SKM-1 (cell line): ENCODE measurements around the gene TELO2.

Experiments
- DNase-seq: peaks from one replicate; lab custom pipeline; 2025; ENCODE audit not compliant: unreplicated experiment; lab: John Stamatoyannopoulos, UW

TELO2 gene

DNA sequence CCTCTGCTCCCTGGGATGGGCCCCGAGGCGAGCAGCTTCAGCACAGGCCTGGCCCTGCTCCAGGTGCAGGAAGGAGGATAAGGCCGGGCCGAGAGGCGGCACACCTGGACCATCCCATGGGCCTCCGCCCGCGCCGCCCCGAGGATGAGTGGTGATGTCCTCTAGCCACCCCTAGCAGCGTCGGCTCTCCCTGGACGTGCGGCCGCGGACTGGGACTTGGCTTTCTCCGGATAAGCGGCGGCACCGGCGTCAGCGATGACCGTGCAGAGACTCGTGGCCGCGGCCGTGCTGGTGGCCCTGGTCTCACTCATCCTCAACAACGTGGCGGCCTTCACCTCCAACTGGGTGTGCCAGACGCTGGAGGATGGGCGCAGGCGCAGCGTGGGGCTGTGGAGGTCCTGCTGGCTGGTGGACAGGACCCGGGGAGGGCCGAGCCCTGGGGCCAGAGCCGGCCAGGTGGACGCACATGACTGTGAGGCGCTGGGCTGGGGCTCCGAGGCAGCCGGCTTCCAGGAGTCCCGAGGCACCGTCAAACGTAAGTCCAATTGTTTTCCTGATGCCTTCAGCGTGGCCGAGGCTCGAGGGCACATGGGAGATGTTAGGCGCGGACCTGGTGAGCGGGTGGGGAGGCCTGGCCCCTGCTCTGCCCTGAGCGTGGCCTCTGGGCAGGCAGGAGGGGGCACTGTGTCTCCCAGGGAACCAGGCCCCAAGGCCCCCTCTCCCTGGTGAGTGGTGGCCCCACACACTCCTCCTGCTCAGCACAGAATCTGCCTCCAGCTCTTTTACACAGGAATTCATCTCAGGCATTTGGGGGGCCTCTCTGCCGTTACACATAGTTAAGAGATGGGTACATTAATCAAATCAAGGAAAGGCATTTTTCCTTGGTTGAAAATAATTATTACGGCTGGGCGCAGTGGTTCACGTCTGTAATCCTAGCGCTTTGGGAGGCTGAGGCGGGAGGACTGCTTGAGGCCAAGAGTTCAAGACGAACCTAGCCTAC lies 41.2 kb downstream of the TELO2 start:
- no peak for DNase-seq

- DNase-seq, result no peak
These were observed 42.5 kb downstream of the TELO2 start for GRCh38 chr16:1535391-1536291.

- no peak for DNase-seq
These were observed 43.4 kb downstream of the TELO2 start for GRCh38 chr16:1536601-1537000.

- no peak for DNase-seq
These were observed 44.0 kb downstream of the TELO2 start for GRCh38 chr16:1537138-1537577.

- DNase-seq, result no peak
These were observed 44.7 kb downstream of the TELO2 start for GRCh38 chr16:1537763-1538289.

DNA sequence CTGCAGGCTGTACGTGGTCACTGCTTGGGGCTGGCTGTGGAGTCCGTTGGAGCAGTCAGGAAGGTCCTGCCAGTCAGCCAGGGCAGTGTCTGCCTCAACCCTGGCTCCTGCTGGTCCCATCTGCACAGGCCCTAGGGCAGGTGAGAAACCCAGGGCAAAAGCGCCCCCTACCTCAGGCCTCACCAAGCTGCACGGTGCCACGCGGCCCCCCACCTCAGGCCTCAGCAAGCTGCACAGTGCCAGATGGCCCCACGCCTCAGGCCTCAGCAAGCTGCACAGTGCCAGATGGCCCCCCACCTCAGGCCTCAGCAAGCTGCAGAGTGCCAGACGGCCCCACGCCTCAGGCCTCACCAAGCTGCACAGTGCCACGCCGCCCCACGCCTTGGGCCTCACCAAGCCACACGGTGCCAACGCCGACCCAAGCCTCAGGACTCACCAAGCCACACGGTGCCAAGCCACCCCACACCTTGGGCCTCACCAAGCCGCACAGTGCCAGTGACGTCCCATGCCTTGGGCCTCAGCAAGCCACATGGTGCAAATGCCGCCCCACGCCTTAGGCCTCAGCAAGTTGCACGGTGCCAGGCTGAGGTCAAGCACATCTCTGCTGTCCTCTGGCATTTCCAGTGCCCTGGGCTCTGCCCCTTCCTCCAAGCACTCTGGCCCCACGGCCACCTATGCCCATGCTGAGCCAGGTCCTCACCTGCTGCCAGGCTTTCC lies 45.8 kb downstream of the TELO2 start:
- DNase-seq, result no peak

GRCh38 chr16:1539720-1540555 lies 46.8 kb downstream of the TELO2 start:
- DNase-seq, result no peak

GRCh38 chr16:1540556-1540855 lies 47.3 kb downstream of the TELO2 start:
- no peak for DNase-seq

DNA sequence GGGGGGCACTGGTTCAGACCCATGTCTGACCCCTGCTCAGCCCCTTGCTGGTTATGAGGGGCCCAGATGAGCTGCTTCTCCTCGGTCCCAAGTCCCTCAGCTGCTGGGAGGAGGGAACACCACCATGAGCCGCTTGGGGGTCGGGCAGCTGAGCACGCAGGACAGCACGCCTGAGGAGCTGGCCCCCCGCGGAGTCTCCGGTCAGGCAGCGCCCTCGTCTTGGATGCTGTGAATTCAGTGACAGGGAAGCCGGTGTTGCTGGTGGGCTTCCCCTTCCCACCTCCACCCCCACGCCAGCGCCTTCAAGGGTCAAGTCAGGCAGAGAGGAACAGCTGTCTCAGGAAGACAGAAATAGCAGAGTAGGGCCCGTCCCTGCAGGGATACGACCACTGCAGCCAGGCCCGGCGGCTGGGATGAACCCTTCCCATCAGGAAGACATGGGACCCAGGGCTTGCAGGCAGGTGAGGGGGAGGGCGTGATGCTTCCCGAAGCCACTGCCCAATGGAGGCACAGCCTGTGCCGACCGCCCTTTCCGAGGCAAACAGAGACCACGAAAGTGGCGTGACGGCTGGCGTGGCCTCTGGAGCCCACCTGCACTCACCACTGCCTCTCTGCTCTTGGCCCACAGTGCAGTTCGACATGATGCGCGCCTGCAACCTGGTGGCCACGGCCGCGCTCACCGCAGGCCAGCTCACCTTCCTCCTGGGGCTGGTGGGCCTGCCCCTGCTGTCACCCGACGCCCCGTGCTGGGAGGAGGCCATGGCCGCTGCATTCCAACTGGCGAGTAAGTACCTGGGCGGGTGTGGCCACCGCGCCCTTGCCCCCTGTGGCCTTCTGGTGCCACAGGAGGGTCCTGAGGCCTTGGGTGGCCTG lies 48.4 kb downstream of the TELO2 start:
- no peak for DNase-seq

GRCh38 chr16:1542166-1542500 lies 49.0 kb downstream of the TELO2 start:
- DNase-seq, result no peak

GRCh38 chr16:1542533-1542932 lies 49.4 kb downstream of the TELO2 start:
- DNase-seq, result no peak

DNA sequence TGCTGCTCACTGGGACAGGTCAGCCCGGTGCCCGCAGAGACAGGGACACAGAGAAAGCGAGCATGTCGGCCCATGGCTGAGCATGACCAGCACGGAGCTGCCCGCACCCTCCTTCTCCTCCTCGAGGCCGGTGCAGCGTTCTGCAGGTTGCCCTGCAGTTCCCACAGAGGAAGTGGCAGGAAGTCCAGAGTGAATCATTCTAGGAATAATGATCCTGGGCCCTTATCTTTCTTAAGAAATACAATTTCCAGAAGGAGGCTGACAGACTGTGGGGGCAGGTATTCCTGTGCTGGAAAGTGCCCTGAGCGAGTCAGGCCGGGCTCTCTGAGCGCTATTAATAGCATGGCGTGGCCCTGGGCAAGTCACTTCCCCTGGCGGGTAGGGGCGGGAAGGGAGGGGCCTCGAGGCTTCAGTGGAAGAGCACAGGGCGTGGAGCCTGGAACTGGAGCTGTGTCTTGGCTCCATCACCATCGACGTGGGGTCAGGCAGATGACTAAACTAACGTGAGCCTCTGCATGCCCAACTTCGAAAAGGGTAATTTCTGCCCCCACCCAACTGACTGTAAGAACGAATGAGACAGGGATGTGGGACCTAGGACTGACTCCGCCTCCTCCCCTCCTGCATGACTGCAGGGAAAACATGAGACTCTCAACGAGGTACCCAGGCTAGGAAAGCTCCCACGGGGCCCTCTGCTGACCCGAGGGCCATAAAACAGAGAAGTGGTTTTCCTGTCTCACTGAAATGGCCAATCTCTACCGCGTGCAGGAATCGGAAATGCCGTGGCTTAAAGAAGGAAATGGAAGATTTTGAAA lies 50.1 kb downstream of the TELO2 start:
- DNase-seq, result peak; percentile 85

- DNase-seq, result no peak
These were observed 52.2 kb downstream of the TELO2 start for GRCh38 chr16:1545044-1546040.

- DNase-seq, result no peak
These were observed 53.3 kb downstream of the TELO2 start for GRCh38 chr16:1546430-1546829.

GRCh38 chr16:1548233-1548632 lies 55.1 kb downstream of the TELO2 start:
- DNase-seq, result no peak

DNA sequence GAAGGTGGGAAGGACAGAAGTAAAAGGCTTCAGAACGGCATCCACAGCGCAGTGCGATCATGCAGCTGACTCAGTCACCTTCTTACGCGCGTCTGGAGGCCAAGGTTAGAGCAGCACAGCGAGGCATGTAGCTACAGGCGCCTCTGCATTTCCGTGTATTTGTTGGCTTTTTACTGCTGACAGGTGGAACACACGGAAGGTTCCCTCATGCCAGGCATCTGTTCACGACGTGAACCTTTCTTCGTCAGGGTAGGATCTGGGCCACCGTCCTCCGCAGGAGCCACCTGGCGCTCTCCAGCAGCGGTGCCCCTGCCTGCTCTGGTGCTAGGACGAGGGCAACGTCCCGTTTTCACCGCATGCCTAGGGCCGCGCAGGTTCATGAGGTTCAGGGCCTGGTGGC lies 55.6 kb downstream of the TELO2 start:
- DNase-seq, result no peak

DNA sequence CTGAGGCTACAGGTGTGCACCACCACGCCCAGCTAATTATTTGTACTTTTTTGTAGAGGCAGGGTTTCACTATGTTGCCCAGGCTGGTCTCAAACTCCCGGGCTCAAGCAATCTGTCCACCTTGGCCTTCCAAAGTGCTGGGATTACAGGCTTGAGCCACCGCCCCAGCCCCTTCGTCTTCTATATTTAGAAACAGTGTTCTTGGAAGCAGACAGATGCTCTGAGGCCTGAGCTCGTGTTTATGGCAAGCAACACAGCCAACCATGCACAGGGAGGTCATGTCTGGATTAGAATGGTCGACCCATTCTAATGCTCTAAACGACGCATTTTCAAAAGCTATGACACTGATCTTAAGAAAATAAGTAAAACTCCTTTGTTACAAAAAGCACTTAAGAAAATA lies 56.9 kb downstream of the TELO2 start:
- no peak for DNase-seq
